GM19035 (cell line): Measurements from ENCODE around the gene RNH1.

ENCODE experiments used
- ATAC-seq: cut with Tn5 transposase; IDR thresholded peaks from one replicate; pipeline ENCODE4 v1.9.1; 2021; ENCODE audit not compliant: unreplicated experiment

RNH1 gene

GRCh38 chr11:537622-538430 is 30.8 kb upstream of the RNH1 start:
- no peak for ATAC-seq

GRCh38 chr11:536841-537621 is 30.0 kb upstream of the RNH1 start, which contains the start of gene LRRC56:
Gene LRRC56, plus strand, starts transcription at chr11:537527. Its CDS starts 3,158 bp downstream, at chr11:540685.
- ATAC-seq = peak; percentile 51

- peak; percentile 68 for ATAC-seq
Observed at GRCh38 chr11:535519-536454, 28.7 kb upstream of the RNH1 start, which contains the start of gene HRAS. Gene HRAS, minus strand, starts transcription at chr11:535576.

GRCh38 chr11:535210-535518 is 28.1 kb upstream of the RNH1 start:
- ATAC-seq = no peak

GRCh38 chr11:534396-535209 is 27.6 kb upstream of the RNH1 start:
- ATAC-seq = peak; percentile 1

- no peak for ATAC-seq
Observed at GRCh38 chr11:533586-534395, 26.7 kb upstream of the RNH1 start.

- ATAC-seq = no peak
Observed at GRCh38 chr11:532986-533585, 26.0 kb upstream of the RNH1 start.

GRCh38 chr11:532527-532985 is 25.5 kb upstream of the RNH1 start:
- no peak for ATAC-seq

GRCh38 chr11:531919-532526 is 25.0 kb upstream of the RNH1 start:
- ATAC-seq = no peak

- no peak for ATAC-seq
Observed at GRCh38 chr11:530960-531831, 24.2 kb upstream of the RNH1 start.

- no peak for ATAC-seq
Observed at GRCh38 chr11:529728-530411, 22.8 kb upstream of the RNH1 start.

GRCh38 chr11:528815-529727 is 22.0 kb upstream of the RNH1 start:
- no peak for ATAC-seq

- no peak for ATAC-seq
Observed at GRCh38 chr11:528166-528814, 21.2 kb upstream of the RNH1 start.

- ATAC-seq = no peak
Observed at GRCh38 chr11:526192-526591, 19.1 kb upstream of the RNH1 start.

GRCh38 chr11:521177-521688 is 14.2 kb upstream of the RNH1 start:
- ATAC-seq = no peak
